IgD-negative memory B cell (primary cell): Measurements from ENCODE around the gene EXOC7. TPM values are rescaled to one million over a fixed set of nuclear protein-coding genes. Genes with fewer than 3 reads are reported as not detected.

ENCODE experiments used
- H3K27ac Mint-ChIP-seq, 3 donors: one replicate each; pipeline ENCODE4 v1.8.0; 2020 to 2022; ENCODE audit warnings: mild to moderate bottlenecking in 3 of 3, mixed read lengths in 3 of 3, moderate library complexity in 1 of 3
- H3K27me3 Mint-ChIP-seq: one replicate; pipeline ENCODE4 v1.8.0; 2021; ENCODE audit warnings: mixed read lengths
- H3K36me3 Mint-ChIP-seq: one replicate; pipeline ENCODE4 v1.8.0; 2020; ENCODE audit warnings: mild to moderate bottlenecking, mixed read lengths
- H3K4me1 Mint-ChIP-seq, 3 donors: one replicate each; pipeline ENCODE4 v1.8.0; 2020 to 2022; ENCODE audit warnings: mixed read lengths in 3 of 3, mild to moderate bottlenecking in 1 of 3
- H3K4me3 Mint-ChIP-seq, 4 donors: one replicate each; pipeline ENCODE4 v1.8.0; 2020 to 2022; ENCODE audit warnings: mild to moderate bottlenecking in 4 of 4, mixed read lengths in 4 of 4, moderate library complexity in 3 of 4
- H3K9me3 Mint-ChIP-seq, 3 donors: one replicate each; pipeline ENCODE4 v1.8.0; 2020 to 2021; ENCODE audit warnings: mixed read lengths in 3 of 3, mild to moderate bottlenecking in 1 of 3
- polyA plus RNA-seq: library from polyadenylated mRNA; unstranded; fragments of 300-500 nt; fragmentation: Illumina TruSeq; gene quantifications from one replicate; pipeline ENCODE4 v1.2.3, GENCODE V29; 2021

EXOC7 gene
- polyA plus RNA-seq, 1 donor from 2014 or later, result 52.7 TPM

- Mint-ChIP-seq H3K4me3 (peak within 1 kb of the TSS; percentile 70 to 93 (median 92)), H3K4me1 (peaks cover 27 to 38% (median 32%) of the 10 kb centered on the region in 3 donors), H3K9me3 (no peaks in the 10 kb centered on the region), H3K36me3 (no peaks in the 10 kb centered on the region), H3K27me3 (peaks cover 21% of the 10 kb centered on the region), H3K27ac (peak within 1 kb of the TSS; percentile 92 to 98 (median 96))
These were observed 37.8 kb upstream of the EXOC7 start, which contains the start of gene FOXJ1 for GRCh38 chr17:76141212-76142038. TSS of gene FOXJ1 (minus strand) at chr17:76141245. CDS start at chr17:76140395, 850 bp downstream.

- Mint-ChIP-seq H3K4me3 (peak overlapping the region; percentile 70 to 93 (median 92)), H3K27me3 (peaks cover 21% of the 10 kb centered on the region), H3K4me1 (peaks cover 23 to 32% (median 27%) of the 10 kb centered on the region in 3 donors), H3K27ac (peak overlapping the region; percentile 92 to 98 (median 96)), H3K9me3 (no peaks in the 10 kb centered on the region), H3K36me3 (no peaks in the 10 kb centered on the region)
These were observed 37.1 kb upstream of the EXOC7 start for GRCh38 chr17:76140661-76141211.

- peaks cover 24% of the 10 kb centered on the region for H3K27me3 Mint-ChIP-seq
- H3K27ac Mint-ChIP-seq, result peak overlapping the region in 2 of 3 donors; percentile 39 to 98
- H3K36me3 Mint-ChIP-seq, result no peaks in the 10 kb centered on the region
- peak overlapping the region; percentile 65 to 93 (median 82) for H3K4me3 Mint-ChIP-seq
- no peaks in the 10 kb centered on the region for H3K9me3 Mint-ChIP-seq
- H3K4me1 Mint-ChIP-seq, result peaks cover 16 to 27% (median 21%) of the 10 kb centered on the region in 3 donors
These were observed 36.4 kb upstream of the EXOC7 start for GRCh38 chr17:76139801-76140660.

- H3K27me3 Mint-ChIP-seq, result peaks cover 26% of the 10 kb centered on the region
- H3K4me3 Mint-ChIP-seq, result peak overlapping the region; percentile 41 to 76 (median 66)
- no peak overlapping the region for H3K27ac Mint-ChIP-seq
- peaks cover 12 to 22% (median 16%) of the 10 kb centered on the region in 3 donors for H3K4me1 Mint-ChIP-seq
- H3K9me3 Mint-ChIP-seq, result no peaks in the 10 kb centered on the region
- no peaks in the 10 kb centered on the region for H3K36me3 Mint-ChIP-seq
These were observed 35.5 kb upstream of the EXOC7 start for GRCh38 chr17:76138896-76139752.

GRCh38 chr17:76138234-76138895 lies 34.8 kb upstream of the EXOC7 start:
- Mint-ChIP-seq H3K4me3 (no peak overlapping the region), H3K36me3 (peaks cover 3% of the 10 kb centered on the region), H3K27me3 (peaks cover 26% of the 10 kb centered on the region), H3K4me1 (peaks cover 12 to 20% (median 18%) of the 10 kb centered on the region in 3 donors), H3K27ac (no peak overlapping the region), H3K9me3 (no peaks in the 10 kb centered on the region)

- no peaks in the 10 kb centered on the region for H3K9me3 Mint-ChIP-seq
- peaks cover 5 to 13% (median 11%) of the 10 kb centered on the region in 3 donors for H3K4me1 Mint-ChIP-seq
- peaks cover 26% of the 10 kb centered on the region for H3K27me3 Mint-ChIP-seq
- H3K36me3 Mint-ChIP-seq, result peaks cover 3% of the 10 kb centered on the region
- no peak overlapping the region for H3K4me3 Mint-ChIP-seq
- no peak overlapping the region for H3K27ac Mint-ChIP-seq
These were observed 34.0 kb upstream of the EXOC7 start for GRCh38 chr17:76137351-76138233.

- no peak overlapping the region for H3K27ac Mint-ChIP-seq
- H3K4me3 Mint-ChIP-seq, result no peak overlapping the region
These were observed 33.4 kb upstream of the EXOC7 start for GRCh38 chr17:76137001-76137350.

GRCh38 chr17:76136276-76137000 lies 32.9 kb upstream of the EXOC7 start:
- Mint-ChIP-seq H3K4me3 (no peak overlapping the region), H3K4me1 (peaks cover 0 to 8% (median 7%) of the 10 kb centered on the region in 3 donors), H3K9me3 (no peaks in the 10 kb centered on the region), H3K36me3 (peaks cover 3% of the 10 kb centered on the region), H3K27me3 (peaks cover 25% of the 10 kb centered on the region), H3K27ac (no peak overlapping the region)

More at GRCh38 chr17:76137001-76137350, 33.4 kb upstream of the EXOC7 start:
- Mint-ChIP-seq H3K9me3 (no peaks in the 10 kb centered on the region), H3K36me3 (peaks cover 3% of the 10 kb centered on the region), H3K4me1 (peaks cover 0 to 9% (median 8%) of the 10 kb centered on the region in 3 donors), H3K27me3 (peaks cover 23% of the 10 kb centered on the region)

GRCh38 chr17:76135810-76136188 lies 32.2 kb upstream of the EXOC7 start:
- Mint-ChIP-seq H3K9me3 (no peaks in the 10 kb centered on the region), H3K4me3 (no peak overlapping the region), H3K36me3 (peaks cover 3% of the 10 kb centered on the region), H3K27ac (peak overlapping the region in 1 of 3 donors; percentile 82), H3K27me3 (peaks cover 27% of the 10 kb centered on the region), H3K4me1 (peaks cover 0 to 7% (median 6%) of the 10 kb centered on the region in 3 donors)

- peaks cover 3% of the 10 kb centered on the region for H3K36me3 Mint-ChIP-seq
- H3K9me3 Mint-ChIP-seq, result no peaks in the 10 kb centered on the region
- peaks cover 22% of the 10 kb centered on the region for H3K27me3 Mint-ChIP-seq
- H3K4me1 Mint-ChIP-seq, result peaks cover 0 to 4% (median 3%) of the 10 kb centered on the region in 3 donors
- peak overlapping the region in 2 of 3 donors; percentile 12 to 82 for H3K27ac Mint-ChIP-seq
- H3K4me3 Mint-ChIP-seq, result peak overlapping the region in 2 of 4 donors; percentile 10 to 18
These were observed 31.6 kb upstream of the EXOC7 start for GRCh38 chr17:76134911-76135809.

- Mint-ChIP-seq H3K9me3 (no peaks in the 10 kb centered on the region), H3K27ac (no peak overlapping the region), H3K4me3 (no peak overlapping the region), H3K4me1 (peaks cover 0 to 4% (median 3%) of the 10 kb centered on the region in 3 donors), H3K27me3 (peaks cover 11% of the 10 kb centered on the region), H3K36me3 (peaks cover 3% of the 10 kb centered on the region)
These were observed 29.2 kb upstream of the EXOC7 start for GRCh38 chr17:76132574-76133338.
